Astrocyte (in vitro differentiated cells and primary cell): Measurements from ENCODE around the gene KLK5. TPM values are rescaled to one million over a fixed set of nuclear protein-coding genes. Genes with fewer than 3 reads are reported as not detected.
"Not testable (repeated sequence)": the region's sequence is repeated elsewhere in the genome, so short reads cannot be mapped to it uniquely, and the experiment has no call there.

Experiments used
- DNase-seq: peaks from one replicate; pipeline ENCODE4 v3.0.0-alpha.2; 2010; ENCODE audit warnings: low read depth
- FAIRE-seq: peaks from 2 replicates; lab custom pipeline; 2011; peaks lifted over from hg19 to GRCh38; lab: Jason Lieb, UNC
- H2AFZ ChIP-seq: 2 replicates; pipeline ENCODE4 v1.6.0; 2012; ENCODE audit warnings: low read depth, low read length, inconsistent platforms
- H3K27ac ChIP-seq: 2 replicates; pipeline ENCODE4 v1.5.1; 2011; ENCODE audit warnings: low read depth, low read length, inconsistent platforms
- H3K27me3 ChIP-seq: 2 replicates; pipeline ENCODE4 v1.6.0; 2011; ENCODE audit warnings: low read length, inconsistent platforms; ENCODE audit not compliant: insufficient read depth
- H3K36me3 ChIP-seq: 2 replicates; pipeline ENCODE4 v1.5.1; 2011; ENCODE audit warnings: low read length, inconsistent platforms; ENCODE audit not compliant: insufficient read depth
- H3K4me1 ChIP-seq: 2 replicates; pipeline ENCODE4 v1.5.1; 2011; ENCODE audit warnings: low read length, inconsistent platforms; ENCODE audit not compliant: insufficient read depth
- H3K4me2 ChIP-seq: 2 replicates; pipeline ENCODE4 v1.6.0; 2012; ENCODE audit warnings: low read length, inconsistent platforms
- H3K4me3 ChIP-seq: 2 replicates; pipeline ENCODE4 v1.5.1; 2011; ENCODE audit warnings: low read depth, mild to moderate bottlenecking, low read length, inconsistent platforms; ENCODE audit not compliant: insufficient read depth
- H3K79me2 ChIP-seq: 2 replicates; pipeline ENCODE4 v1.6.0; 2012; ENCODE audit warnings: mild to moderate bottlenecking, low read length, inconsistent platforms; ENCODE audit not compliant: insufficient read depth
- H3K9ac ChIP-seq: 2 replicates; pipeline ENCODE4 v1.6.0; 2012; ENCODE audit warnings: mild to moderate bottlenecking, low read length, inconsistent platforms
- H3K9me3 ChIP-seq: 2 replicates; pipeline ENCODE4 v1.5.1; 2012; ENCODE audit warnings: low read depth, mild to moderate bottlenecking, low read length, inconsistent platforms; ENCODE audit not compliant: insufficient read depth
- H4K20me1 ChIP-seq: 2 replicates; pipeline ENCODE4 v1.6.0; 2012; ENCODE audit warnings: low read length, inconsistent platforms; ENCODE audit not compliant: insufficient read depth
- H3K27ac Mint-ChIP-seq: one replicate; pipeline ENCODE4 v1.8.0; 2021; ENCODE audit warnings: mild to moderate bottlenecking, mixed read lengths; ENCODE audit not compliant: unreplicated experiment
- H3K27me3 Mint-ChIP-seq: one replicate; pipeline ENCODE4 v1.8.0; 2021; ENCODE audit warnings: low read depth, mixed read lengths; ENCODE audit not compliant: unreplicated experiment
- H3K36me3 Mint-ChIP-seq: one replicate; pipeline ENCODE4 v1.8.0; 2021; ENCODE audit warnings: low read depth, mixed read lengths; ENCODE audit not compliant: unreplicated experiment
- H3K4me1 Mint-ChIP-seq: one replicate; pipeline ENCODE4 v1.8.0; 2021; ENCODE audit warnings: low read depth, mixed read lengths; ENCODE audit not compliant: unreplicated experiment
- H3K4me3 Mint-ChIP-seq: one replicate; pipeline ENCODE4 v1.8.0; 2021; ENCODE audit warnings: mild to moderate bottlenecking, moderate library complexity, mixed read lengths; ENCODE audit not compliant: unreplicated experiment
- H3K9me3 Mint-ChIP-seq: one replicate; pipeline ENCODE4 v1.8.0; 2021; ENCODE audit warnings: mild to moderate bottlenecking, mixed read lengths; ENCODE audit not compliant: unreplicated experiment
- EZH2 ChIP-seq: IDR thresholded peaks from 2 replicates; pipeline ENCODE4 v1.6.1; 2012; ENCODE audit warnings: mild to moderate bottlenecking, low read length, inconsistent platforms; ENCODE audit not compliant: insufficient read depth
- total RNA-seq: library from RNA; stranded (reverse); gene quantifications from 2 replicates; pipeline ENCODE4 v1.2.1, GENCODE V29; 2021
- TF ChIP-seq, protein P1 (sequence below): IDR thresholded peaks from 2 replicates; pipeline ENCODE4 v1.5.1; 2011; ENCODE audit warnings: low read depth, mild to moderate bottlenecking, inconsistent platforms, low read length, moderate library complexity; ENCODE audit not compliant: insufficient read depth

Gene KLK5
- total RNA-seq, 1 donor from 2014 or later: not detected

DNA sequence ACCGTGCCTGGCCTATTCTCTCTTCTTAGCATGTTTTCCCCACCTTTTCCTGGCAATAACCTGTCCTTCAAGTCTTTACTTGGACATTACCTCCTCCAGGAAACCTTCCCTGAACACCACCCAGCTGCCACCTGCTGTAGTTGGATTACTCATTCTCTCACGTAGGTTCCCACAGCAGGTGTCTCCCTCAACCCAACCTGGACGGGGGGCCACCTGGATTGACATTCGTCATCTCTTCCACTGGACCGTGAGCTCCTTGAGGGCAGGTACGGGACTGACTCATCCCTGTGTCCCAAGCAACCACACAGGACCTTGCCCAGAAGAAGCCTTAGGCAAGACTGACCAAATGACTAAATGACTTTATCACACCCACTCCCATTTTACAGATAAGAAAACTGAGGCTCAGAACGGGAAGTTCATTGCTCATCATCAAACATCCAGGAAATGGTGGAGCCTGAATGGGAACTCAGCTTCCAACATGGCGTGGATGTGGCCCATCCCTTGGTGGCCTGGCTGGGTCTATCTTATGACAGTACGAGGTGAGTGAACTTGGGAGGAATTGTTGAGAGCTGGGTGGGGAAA lies 20.0 kb upstream of the KLK5 start:
- Histone ChIP-seq H4K20me1 (no peaks in the 10 kb centered on the region), H3K4me1 (no peaks in the 10 kb centered on the region), H3K36me3 (no peaks in the 10 kb centered on the region), H3K4me2 (no peak overlapping the region), H3K4me3 (no peak overlapping the region), H3K79me2 (no peaks in the 10 kb centered on the region), H3K9me3 (no peaks in the 10 kb centered on the region), H3K27ac (no peak overlapping the region), H3K27me3 (no peaks in the 10 kb centered on the region), H2AFZ (no peak overlapping the region), H3K9ac (no peak overlapping the region)
- no peak for DNase-seq
- no peak for FAIRE-seq
- Mint-ChIP-seq H3K4me3 (no peak overlapping the region), H3K27me3 (peaks cover 21% of the 10 kb centered on the region), H3K27ac (no peak overlapping the region), H3K9me3 (no peaks in the 10 kb centered on the region), H3K4me1 (peaks cover 4% of the 10 kb centered on the region), H3K36me3 (peaks cover 2% of the 10 kb centered on the region)
- no peak for TF ChIP-seq EZH2
- TF ChIP-seq, protein P1, sequence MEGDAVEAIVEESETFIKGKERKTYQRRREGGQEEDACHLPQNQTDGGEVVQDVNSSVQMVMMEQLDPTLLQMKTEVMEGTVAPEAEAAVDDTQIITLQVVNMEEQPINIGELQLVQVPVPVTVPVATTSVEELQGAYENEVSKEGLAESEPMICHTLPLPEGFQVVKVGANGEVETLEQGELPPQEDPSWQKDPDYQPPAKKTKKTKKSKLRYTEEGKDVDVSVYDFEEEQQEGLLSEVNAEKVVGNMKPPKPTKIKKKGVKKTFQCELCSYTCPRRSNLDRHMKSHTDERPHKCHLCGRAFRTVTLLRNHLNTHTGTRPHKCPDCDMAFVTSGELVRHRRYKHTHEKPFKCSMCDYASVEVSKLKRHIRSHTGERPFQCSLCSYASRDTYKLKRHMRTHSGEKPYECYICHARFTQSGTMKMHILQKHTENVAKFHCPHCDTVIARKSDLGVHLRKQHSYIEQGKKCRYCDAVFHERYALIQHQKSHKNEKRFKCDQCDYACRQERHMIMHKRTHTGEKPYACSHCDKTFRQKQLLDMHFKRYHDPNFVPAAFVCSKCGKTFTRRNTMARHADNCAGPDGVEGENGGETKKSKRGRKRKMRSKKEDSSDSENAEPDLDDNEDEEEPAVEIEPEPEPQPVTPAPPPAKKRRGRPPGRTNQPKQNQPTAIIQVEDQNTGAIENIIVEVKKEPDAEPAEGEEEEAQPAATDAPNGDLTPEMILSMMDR: no peak

DNA sequence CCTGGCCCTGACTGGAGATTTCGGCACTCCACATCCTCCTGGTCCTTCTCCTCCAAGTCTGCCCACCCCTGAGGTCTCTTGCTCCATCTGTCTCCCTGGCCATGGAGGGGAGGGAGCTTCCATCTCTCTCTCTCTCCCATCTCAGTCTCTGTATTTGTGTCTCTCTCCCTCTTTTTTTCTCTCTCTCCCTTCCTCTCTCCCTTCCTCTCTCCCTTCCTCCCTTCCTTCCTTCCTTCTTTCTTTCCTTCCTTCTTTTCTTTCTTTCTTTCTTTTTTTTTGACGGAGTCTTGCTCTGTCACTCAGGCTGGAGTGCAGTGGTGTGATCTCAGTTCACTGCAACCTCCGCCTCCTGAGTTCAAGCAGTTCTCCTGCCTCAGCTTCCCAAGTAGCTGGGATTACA lies 17.0 kb upstream of the KLK5 start:
- not testable (repeated sequence) for H3K4me1 Mint-ChIP-seq

DNA sequence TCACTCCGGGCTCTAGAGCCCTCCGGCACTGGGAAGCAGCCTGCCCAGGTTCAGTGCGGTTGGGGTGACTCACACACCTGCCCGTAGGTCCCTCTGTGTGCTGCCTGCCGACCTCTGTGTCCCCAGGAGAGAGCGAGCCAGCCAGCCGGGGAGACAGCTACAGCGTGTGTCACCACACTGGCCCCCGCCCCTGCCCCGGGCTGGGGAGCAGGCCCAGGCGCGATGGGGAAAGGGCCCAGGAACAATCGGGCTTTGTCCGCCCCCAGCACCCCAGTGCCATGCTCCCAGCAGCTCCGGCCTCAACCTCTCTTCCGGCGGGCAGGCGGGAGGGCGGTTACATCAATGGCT lies 16.5 kb upstream of the KLK5 start, which contains the start of gene KLK6:
Gene KLK6, minus strand, starts transcription at position 179 of the 348 bp plus-strand sequence. CDS start 1,487 bp downstream, outside the sequence.
- Histone ChIP-seq H3K4me3 (no peak within 1 kb of the TSS), H3K27ac (no peak within 1 kb of the TSS), H2AFZ (no peak within 1 kb of the TSS), H3K27me3 (no peaks in the 10 kb centered on the region), H3K36me3 (no peaks in the 10 kb centered on the region), H3K9me3 (no peaks in the 10 kb centered on the region), H3K4me1 (no peaks in the 10 kb centered on the region), H3K79me2 (no peaks in the 10 kb centered on the region), H3K9ac (no peak within 1 kb of the TSS), H3K4me2 (no peak within 1 kb of the TSS), H4K20me1 (no peaks in the 10 kb centered on the region)
- no peak for FAIRE-seq
- Mint-ChIP-seq H3K4me1 (peaks cover 4% of the 10 kb centered on the region), H3K27me3 (peaks cover 25% of the 10 kb centered on the region), H3K4me3 (no peak within 1 kb of the TSS), H3K36me3 (no peaks in the 10 kb centered on the region), H3K27ac (no peak within 1 kb of the TSS), H3K9me3 (no peaks in the 10 kb centered on the region)
- no peak for DNase-seq
- TF ChIP-seq, protein P1: no peak
- no peak for TF ChIP-seq EZH2

More for the DNA sequence above, 17.0 kb upstream of the KLK5 start:
- not testable (repeated sequence) for H3K9me3 Mint-ChIP-seq, H4K20me1 ChIP-seq, H3K36me3 ChIP-seq, H3K36me3 Mint-ChIP-seq, H3K4me1 ChIP-seq, H3K9me3 ChIP-seq, FAIRE-seq, H3K9ac ChIP-seq, H3K27ac Mint-ChIP-seq, H2AFZ ChIP-seq, H3K4me2 ChIP-seq, H3K27ac ChIP-seq, H3K27me3 ChIP-seq, H3K4me3 ChIP-seq, H3K79me2 ChIP-seq, DNase-seq, H3K4me3 Mint-ChIP-seq
- peaks cover 20% of the 10 kb centered on the region for H3K27me3 Mint-ChIP-seq
